Fibroblast of mammary gland (primary cell): ENCODE results near the gene IPO13.

Source experiments
- DNase-seq: peaks from one replicate; pipeline ENCODE4 v3.0.0-alpha.2; 2010; ENCODE audit warnings: low read depth
- H3K4me3 ChIP-seq: 2 replicates; pipeline ENCODE4 v1.5.1; 2011; ENCODE audit warnings: low read depth, mild to moderate bottlenecking, low read length, moderate library complexity; ENCODE audit not compliant: control insufficient read depth
- CTCF ChIP-seq: conservative IDR thresholded peaks from 2 replicates; pipeline ENCODE4 v1.5.1; 2011; ENCODE audit warnings: low read depth, low read length, inconsistent platforms; ENCODE audit not compliant: control insufficient read depth, insufficient read depth

Gene IPO13

GRCh38 chr1:43976890-43977289 is 30.1 kb downstream of the IPO13 start:
- no peak for DNase-seq
- no peak overlapping the region for H3K4me3 ChIP-seq
- TF ChIP-seq CTCF, result no peak

- no peak overlapping the region for H3K4me3 ChIP-seq
- DNase-seq, result no peak
- no peak for TF ChIP-seq CTCF
Measured at GRCh38 chr1:43977376-43978263, 30.9 kb downstream of the IPO13 start.

GRCh38 chr1:43978264-43978550 is 31.5 kb downstream of the IPO13 start:
- no peak for TF ChIP-seq CTCF
- H3K4me3 ChIP-seq, result peak overlapping the region; percentile 64
- no peak for DNase-seq

- no peak for TF ChIP-seq CTCF
- peak; percentile 30 for DNase-seq
- H3K4me3 ChIP-seq, result peak within 1 kb of the TSS; percentile 66
Measured at GRCh38 chr1:43978551-43979260, 32.0 kb downstream of the IPO13 start, which contains the start of gene B4GALT2. Gene B4GALT2 (plus strand): TSS chr1:43979210. CDS start chr1:43981161, 1,951 bp downstream.

- no peak for TF ChIP-seq CTCF
- DNase-seq, result no peak
- H3K4me3 ChIP-seq, result peak overlapping the region; percentile 66
Measured at GRCh38 chr1:43979261-43979527, 32.4 kb downstream of the IPO13 start.

GRCh38 chr1:43979528-43980254 is 32.9 kb downstream of the IPO13 start:
- no peak for TF ChIP-seq CTCF
- peak; percentile 61 for DNase-seq
- H3K4me3 ChIP-seq, result peak overlapping the region; percentile 66
